Measurements from ENCODE around the gene MTA3. TPM values are rescaled to one million over a fixed set of nuclear protein-coding genes. Genes with fewer than 3 reads are reported as not detected.

The MTA3 gene
- total RNA-seq, 3 donors from 2014 or later = 31.4 to 58.0 (median 49.2) TPM

DNA sequence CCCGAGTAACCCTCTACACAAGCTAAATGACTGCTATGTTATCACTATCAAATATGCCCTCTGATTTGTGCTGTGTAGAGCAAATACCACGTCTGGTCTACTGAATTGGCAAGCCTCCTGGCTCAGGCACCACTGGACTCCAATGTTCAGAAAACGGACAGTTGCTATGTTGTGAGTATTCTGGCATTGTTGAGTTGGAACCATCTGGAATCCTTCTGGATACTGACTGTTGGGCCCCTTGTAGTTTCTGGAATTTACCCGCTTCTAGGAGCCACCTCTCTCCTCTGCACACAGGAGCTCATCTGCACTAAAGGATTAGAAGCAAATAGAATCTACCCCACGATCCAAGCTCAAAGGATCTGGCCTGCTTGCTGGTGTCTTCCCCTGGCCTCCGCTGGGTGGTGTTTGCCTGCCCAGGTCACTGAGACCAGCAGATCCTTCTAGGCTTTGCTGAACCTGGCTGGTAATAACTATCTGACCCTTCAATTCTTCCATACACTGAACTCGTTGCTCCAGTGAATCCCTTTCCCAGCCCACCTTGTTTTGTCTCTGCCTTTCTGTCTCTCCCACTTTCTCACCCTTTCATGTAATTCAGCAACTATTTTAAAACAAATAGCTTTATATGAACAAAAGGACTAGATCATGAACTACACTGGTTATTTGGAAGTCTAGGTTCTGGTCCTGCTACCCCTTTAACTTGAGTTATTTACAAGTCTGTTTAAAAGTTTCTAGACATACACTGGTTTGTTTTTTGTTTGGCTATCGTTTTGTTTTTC is 226.0 kb downstream of the MTA3 start:
- no peaks in the 10 kb centered on the region for H3K27me3 ChIP-seq
- H3K36me3 ChIP-seq = no peaks in the 10 kb centered on the region
- H3K4me1 ChIP-seq = peaks cover 0 to 3% of the 10 kb centered on the region in 2 donors
- H3K27ac ChIP-seq = peak overlapping the region in 1 of 2 donors; percentile 52
- no peak overlapping the region for H3K4me3 ChIP-seq
- intact Hi-C loops (cut with DNase I; ENCODE audit: low total_unique reads) = no loop called here
- H3K9me3 ChIP-seq = no peaks in the 10 kb centered on the region
- no peak for DNase-seq (ENCODE audit: low spot score in 2 of 2)
- TF ChIP-seq, protein P1, sequence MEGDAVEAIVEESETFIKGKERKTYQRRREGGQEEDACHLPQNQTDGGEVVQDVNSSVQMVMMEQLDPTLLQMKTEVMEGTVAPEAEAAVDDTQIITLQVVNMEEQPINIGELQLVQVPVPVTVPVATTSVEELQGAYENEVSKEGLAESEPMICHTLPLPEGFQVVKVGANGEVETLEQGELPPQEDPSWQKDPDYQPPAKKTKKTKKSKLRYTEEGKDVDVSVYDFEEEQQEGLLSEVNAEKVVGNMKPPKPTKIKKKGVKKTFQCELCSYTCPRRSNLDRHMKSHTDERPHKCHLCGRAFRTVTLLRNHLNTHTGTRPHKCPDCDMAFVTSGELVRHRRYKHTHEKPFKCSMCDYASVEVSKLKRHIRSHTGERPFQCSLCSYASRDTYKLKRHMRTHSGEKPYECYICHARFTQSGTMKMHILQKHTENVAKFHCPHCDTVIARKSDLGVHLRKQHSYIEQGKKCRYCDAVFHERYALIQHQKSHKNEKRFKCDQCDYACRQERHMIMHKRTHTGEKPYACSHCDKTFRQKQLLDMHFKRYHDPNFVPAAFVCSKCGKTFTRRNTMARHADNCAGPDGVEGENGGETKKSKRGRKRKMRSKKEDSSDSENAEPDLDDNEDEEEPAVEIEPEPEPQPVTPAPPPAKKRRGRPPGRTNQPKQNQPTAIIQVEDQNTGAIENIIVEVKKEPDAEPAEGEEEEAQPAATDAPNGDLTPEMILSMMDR (IDR thresholded peaks at IDR 0.05) = no peak
- TF ChIP-seq POLR2A (IDR thresholded peaks at IDR 0.05) (no peak), POLR2AphosphoS5 (IDR thresholded peaks at IDR 0.05) (no peak)

DNA sequence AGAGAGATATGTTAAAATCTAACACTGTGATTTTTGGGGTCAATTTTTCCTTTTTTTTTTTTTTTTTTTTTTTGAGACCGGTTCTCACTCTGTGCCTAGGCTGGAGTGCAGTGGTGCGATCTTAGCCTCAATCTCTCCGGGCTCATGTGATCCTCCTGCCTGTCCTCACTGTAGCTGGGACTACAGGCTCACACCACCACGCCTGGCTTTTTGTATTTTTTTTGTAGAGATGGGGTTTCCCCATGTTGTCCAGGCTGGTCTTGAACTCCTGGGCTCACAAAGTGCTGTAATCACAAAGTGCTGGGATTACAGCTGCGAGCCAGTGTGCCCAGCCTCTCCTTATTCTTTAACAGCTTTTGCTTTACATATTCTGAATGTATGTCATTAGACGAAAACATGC is 226.8 kb downstream of the MTA3 start:
- TF ChIP-seq, protein P1 (IDR thresholded peaks at IDR 0.05) = no peak
- TF ChIP-seq POLR2A (IDR thresholded peaks at IDR 0.05) (no peak), POLR2AphosphoS5 (IDR thresholded peaks at IDR 0.05) (no peak)
- intact Hi-C loops (cut with DNase I; ENCODE audit: low total_unique reads) = no loop called here

DNA sequence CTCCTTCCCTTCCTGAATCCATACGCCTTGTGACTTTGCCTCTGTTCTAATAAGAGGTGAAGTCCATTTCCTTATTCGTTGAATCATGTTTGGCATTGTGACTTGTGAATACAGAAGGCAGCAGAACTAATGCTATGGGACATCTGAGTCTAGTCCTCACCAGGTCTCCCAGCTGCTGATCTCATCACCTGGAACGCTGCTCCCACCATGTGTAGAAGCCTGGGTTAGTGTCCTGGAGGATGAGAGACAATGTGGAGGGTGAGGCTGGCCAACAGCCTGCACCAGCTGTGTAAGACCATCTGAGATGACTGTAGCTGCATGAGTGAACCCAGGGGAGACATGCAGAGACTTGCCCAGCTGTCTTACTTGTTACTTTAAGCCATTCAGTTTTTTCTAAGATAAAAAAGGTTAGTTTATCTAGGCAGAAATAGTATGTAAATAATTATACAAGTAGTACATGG is 227.4 kb downstream of the MTA3 start:
- peaks cover 0 to 3% of the 10 kb centered on the region in 2 donors for H3K4me1 ChIP-seq
- H3K9me3 ChIP-seq = no peaks in the 10 kb centered on the region
- TF ChIP-seq, protein P1 (IDR thresholded peaks at IDR 0.05) = no peak
- TF ChIP-seq POLR2A (IDR thresholded peaks at IDR 0.05) (no peak), POLR2AphosphoS5 (IDR thresholded peaks at IDR 0.05) (no peak)
- H3K27ac ChIP-seq = peak overlapping the region in 1 of 2 donors; percentile 18
- no peak overlapping the region for H3K4me3 ChIP-seq
- H3K27me3 ChIP-seq = no peaks in the 10 kb centered on the region
- no peak for DNase-seq (ENCODE audit: low spot score in 2 of 2)
- no peaks in the 10 kb centered on the region for H3K36me3 ChIP-seq
- intact Hi-C loops (cut with DNase I; ENCODE audit: low total_unique reads) = no loop called here

More for the DNA sequence above, 226.8 kb downstream of the MTA3 start:
- H3K27me3 ChIP-seq = no peaks in the 10 kb centered on the region
- H3K9me3 ChIP-seq = no peaks in the 10 kb centered on the region
- no peak overlapping the region for H3K4me3 ChIP-seq
- H3K27ac ChIP-seq = peak overlapping the region in 1 of 2 donors; percentile 18
- H3K4me1 ChIP-seq = peaks cover 0 to 3% of the 10 kb centered on the region in 2 donors
- DNase-seq (ENCODE audit: low spot score in 2 of 2) = no peak
- no peaks in the 10 kb centered on the region for H3K36me3 ChIP-seq

DNA sequence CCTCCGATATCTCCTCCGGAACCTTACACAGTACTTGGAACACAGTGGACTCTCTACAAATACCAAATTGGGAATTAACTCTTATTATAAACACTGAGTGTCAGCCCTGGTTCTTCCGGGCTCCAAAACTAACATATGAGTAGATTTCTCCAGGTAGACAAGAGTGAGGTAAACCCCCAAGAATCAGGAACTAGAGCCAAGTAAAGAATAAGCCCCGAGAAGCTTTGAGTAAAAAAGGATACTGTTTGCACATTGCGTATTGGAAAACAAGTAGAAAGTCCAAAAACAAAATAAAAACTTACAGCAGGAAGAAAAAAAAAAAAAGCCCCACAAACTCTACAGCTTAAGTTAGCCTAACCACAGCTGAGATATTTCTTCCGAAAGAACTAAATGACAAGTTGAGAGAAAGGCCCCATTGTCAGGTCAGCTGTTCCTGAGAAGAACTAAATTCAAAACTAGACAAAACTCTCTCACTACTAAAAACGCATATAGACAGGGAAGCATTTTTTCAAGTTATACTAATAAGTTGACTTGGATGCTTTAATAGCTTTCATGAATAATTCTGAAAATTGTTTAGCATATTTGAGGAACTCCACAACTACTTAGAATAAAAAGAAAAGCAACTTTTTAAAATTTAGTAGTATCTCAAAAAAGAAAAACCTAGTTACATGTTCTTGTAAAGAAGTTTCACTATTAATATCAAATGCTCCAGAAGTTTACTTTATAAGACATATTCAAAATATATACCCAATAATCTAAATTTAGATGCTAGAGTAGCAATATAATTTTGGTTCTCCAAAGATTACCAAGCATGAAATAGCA is 228.2 kb downstream of the MTA3 start:
- H3K27me3 ChIP-seq = no peaks in the 10 kb centered on the region
- no peak overlapping the region for H3K4me3 ChIP-seq
- no peaks in the 10 kb centered on the region for H3K36me3 ChIP-seq
- no peak for DNase-seq (ENCODE audit: low spot score in 2 of 2)
- no peaks in the 10 kb centered on the region for H3K9me3 ChIP-seq
- TF ChIP-seq POLR2A (IDR thresholded peaks at IDR 0.05) (no peak), POLR2AphosphoS5 (IDR thresholded peaks at IDR 0.05) (no peak)
- TF ChIP-seq, protein P1 (IDR thresholded peaks at IDR 0.05) = no peak
- peak overlapping the region in 1 of 2 donors; percentile 18 for H3K27ac ChIP-seq
- peaks cover under 1 to 4% of the 10 kb centered on the region in 2 donors for H3K4me1 ChIP-seq
- intact Hi-C loops (cut with DNase I; ENCODE audit: low total_unique reads) = no loop called here

Measured in breast epithelium (tissue), 4 donors.